Left ventricle myocardium superior (tissue), 1 donor: ENCODE results near the gene FBP1. TPM values are rescaled to one million over a fixed set of nuclear protein-coding genes. Genes with fewer than 3 reads are reported as not detected.
"Not testable (repeated sequence)": the region's sequence is repeated elsewhere in the genome, so short reads cannot be mapped to it uniquely, and the experiment has no call there.

Experiments used
- ATAC-seq: fragments of 200-7000 bp; cut with Tn5 transposase; one replicate; pipeline ENCODE4 v1.9.1; 2020; ENCODE audit warnings: mild to moderate bottlenecking, moderate library complexity
- DNase-seq: peaks from one replicate; pipeline ENCODE4 v3.0.0-alpha.2; 2020
- intact Hi-C: fragments of 100-400 bp; cut with micrococcal nuclease; formaldehyde crosslinking; loops from one replicate; pipeline ENCODE4 v1.11.0; 2022
- total RNA-seq: library from RNA; stranded (reverse); fragmentation: NEBNext Ultra II Directional; extraction: Animal tissue kit (Norgen Biotek cat#: 25700); gene quantifications from one replicate; pipeline ENCODE4 v1.2.1, GENCODE V29; 2021
- donor health status: DM: no; HTN: yes; CAD: no; lungs with severe emphysema.

FBP1 gene
- total RNA-seq, 1 donor from 2014 or later = 1.3 TPM

- intact Hi-C loops = no loop called here
- no peak for ATAC-seq
Observed at GRCh38 chr9:94625835-94626234, 13.5 kb downstream of the FBP1 start.

GRCh38 chr9:94624629-94625028 lies 14.7 kb downstream of the FBP1 start:
- ATAC-seq = no peak
- intact Hi-C loops = no loop called here
- DNase-seq = no peak

More at GRCh38 chr9:94625835-94626234, 13.5 kb downstream of the FBP1 start:
- DNase-seq = no peak

- DNase-seq (peak; percentile 37), ATAC-seq (peak; percentile 28)
- intact Hi-C loops = no loop called here
Observed at GRCh38 chr9:94623253-94623652, 16.1 kb downstream of the FBP1 start.

GRCh38 chr9:94622087-94622800 lies 17.1 kb downstream of the FBP1 start:
- intact Hi-C loops = no loop called here
- no peak for ATAC-seq
- DNase-seq = no peak

- ATAC-seq = no peak
- DNase-seq = no peak
- intact Hi-C loops = no loop called here
Observed at GRCh38 chr9:94619026-94619425, 20.3 kb downstream of the FBP1 start.

GRCh38 chr9:94613003-94613402 lies 26.3 kb downstream of the FBP1 start:
- no peak for DNase-seq
- no peak for ATAC-seq

GRCh38 chr9:94612071-94612470 lies 27.2 kb downstream of the FBP1 start:
- intact Hi-C loops = no loop called here
- DNase-seq = no peak
- no peak for ATAC-seq

More at GRCh38 chr9:94613003-94613402, 26.3 kb downstream of the FBP1 start:
- intact Hi-C loops = no loop called here

- intact Hi-C loops = no loop called here
- DNase-seq (no peak), ATAC-seq (no peak)
Observed at GRCh38 chr9:94611638-94612068, 27.7 kb downstream of the FBP1 start.

GRCh38 chr9:94610181-94610606 lies 29.1 kb downstream of the FBP1 start:
- intact Hi-C loops = no loop called here

GRCh38 chr9:94607423-94607691 lies 32.0 kb downstream of the FBP1 start:
- ATAC-seq (no peak), DNase-seq (no peak)
- intact Hi-C loops = no loop called here

More at GRCh38 chr9:94610181-94610606, 29.1 kb downstream of the FBP1 start:
- no peak for DNase-seq
- ATAC-seq = peak; percentile 43

- intact Hi-C loops = no loop called here
- ATAC-seq (no peak), DNase-seq (no peak)
Observed at GRCh38 chr9:94606646-94607422, 32.5 kb downstream of the FBP1 start.

- intact Hi-C loops = no loop called here
- DNase-seq = peak; percentile 68
- peak; percentile 90 for ATAC-seq
Observed at GRCh38 chr9:94603259-94604160, 35.8 kb downstream of the FBP1 start.

- no peak for DNase-seq
- intact Hi-C loops = no loop called here
- no peak for ATAC-seq
Observed at GRCh38 chr9:94602666-94603065, 36.7 kb downstream of the FBP1 start.

GRCh38 chr9:94600715-94601114 lies 38.6 kb downstream of the FBP1 start:
- no peak for ATAC-seq
- intact Hi-C loops = no loop called here

GRCh38 chr9:94600258-94600657 lies 39.1 kb downstream of the FBP1 start:
- no peak for DNase-seq
- ATAC-seq = no peak
- intact Hi-C loops = no loop called here

More at GRCh38 chr9:94600715-94601114, 38.6 kb downstream of the FBP1 start:
- DNase-seq = no peak

GRCh38 chr9:94599102-94599501 lies 40.2 kb downstream of the FBP1 start:
- intact Hi-C loops = no loop called here
- no peak for DNase-seq
- ATAC-seq = no peak

- ATAC-seq (peak; percentile 45), DNase-seq (no peak)
- intact Hi-C loops = no loop called here
Observed at GRCh38 chr9:94593459-94594345, 45.6 kb downstream of the FBP1 start, which contains the start of gene FBP2. TSS of gene FBP2 (minus strand) at chr9:94593824. CDS start at chr9:94593726, 98 bp downstream.

- intact Hi-C loops, ATAC-seq, DNase-seq: not testable (repeated sequence)
Observed at GRCh38 chr9:94592683-94593082, 46.6 kb downstream of the FBP1 start.

GRCh38 chr9:94591876-94592275 lies 47.4 kb downstream of the FBP1 start:
- no peak for DNase-seq
- intact Hi-C loops = no loop called here
- no peak for ATAC-seq
